Stimulated activated CD4-positive, alpha-beta T cell treated with anti-CD3 and anti-CD28 coated beads, Interleukin-12 subunit alpha, Interleukin-12 subunit beta, amount 100 ng/mL, for 48 hours (primary cell): ENCODE results near the gene NOS1AP.
"Not testable (repeated sequence)": the region's sequence is repeated elsewhere in the genome, so short reads cannot be mapped to it uniquely, and the experiment has no call there.

Experiments
- DNase-seq, 3 donors: peaks; one replicate each; pipeline ENCODE4 v3.0.0-alpha.2; 2020; ENCODE audit warnings: low read depth in 2 of 3, low spot score in 1 of 3

Gene NOS1AP

GRCh38 chr1:162069334-162070093 lies at the start of gene NOS1AP:
TSS of gene NOS1AP (plus strand) at chr1:162069691. CDS start at chr1:162070178, 487 bp downstream.
- peak; percentile 55 to 79 (median 60) for DNase-seq

DNA sequence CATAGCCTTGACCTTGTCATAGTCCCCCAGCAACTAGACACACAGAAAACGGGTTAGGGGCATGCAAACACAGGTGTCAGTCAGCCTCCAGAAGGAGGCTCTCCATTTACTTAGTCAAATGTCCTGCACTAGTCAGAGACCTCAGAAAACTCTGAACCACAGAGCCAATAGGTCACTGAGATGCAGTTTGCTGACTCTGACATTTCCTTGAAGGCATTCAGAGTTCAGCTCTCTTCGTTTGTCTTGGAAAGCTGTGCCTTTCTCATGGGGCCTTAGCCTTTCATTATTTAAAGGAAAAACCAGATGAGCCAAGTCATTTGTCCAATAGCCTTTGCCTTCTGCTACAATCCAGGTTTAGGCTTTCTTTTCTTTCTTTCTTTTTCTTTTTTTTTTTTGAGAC lies 49.3 kb upstream of the NOS1AP start:
- DNase-seq = no peak

GRCh38 chr1:162021124-162021523 lies 48.4 kb upstream of the NOS1AP start:
- DNase-seq = no peak

DNA sequence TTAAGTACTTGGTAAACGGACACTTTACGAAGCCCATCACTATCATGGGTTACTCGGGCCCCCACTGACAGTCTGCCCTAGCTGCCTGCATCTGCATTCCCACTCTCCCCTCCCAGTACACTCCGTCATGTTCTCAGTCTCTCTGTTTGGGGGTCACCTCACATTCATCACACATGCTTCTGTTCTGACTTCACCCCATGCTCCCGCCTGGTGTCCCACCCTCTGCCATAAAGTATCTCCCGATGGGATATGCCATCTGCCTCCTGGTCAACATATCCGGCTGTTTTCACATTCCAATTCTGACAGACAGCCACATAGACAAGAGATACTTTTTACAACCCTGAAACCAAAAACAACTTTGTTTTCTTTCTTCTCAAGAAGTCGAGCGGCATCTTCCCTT lies 46.9 kb upstream of the NOS1AP start:
- no peak for DNase-seq

GRCh38 chr1:162023181-162023546 lies 46.3 kb upstream of the NOS1AP start:
- DNase-seq = no peak

GRCh38 chr1:162023547-162024501 lies 45.7 kb upstream of the NOS1AP start, which contains the start of gene OLFML2B:
TSS of gene OLFML2B (minus strand) at chr1:162023869. CDS start at chr1:162023430, 439 bp downstream.
- DNase-seq = peak in 2 of 3 donors; percentile 18 to 34

GRCh38 chr1:162025541-162025940 lies 44.0 kb upstream of the NOS1AP start:
- DNase-seq = no peak

DNA sequence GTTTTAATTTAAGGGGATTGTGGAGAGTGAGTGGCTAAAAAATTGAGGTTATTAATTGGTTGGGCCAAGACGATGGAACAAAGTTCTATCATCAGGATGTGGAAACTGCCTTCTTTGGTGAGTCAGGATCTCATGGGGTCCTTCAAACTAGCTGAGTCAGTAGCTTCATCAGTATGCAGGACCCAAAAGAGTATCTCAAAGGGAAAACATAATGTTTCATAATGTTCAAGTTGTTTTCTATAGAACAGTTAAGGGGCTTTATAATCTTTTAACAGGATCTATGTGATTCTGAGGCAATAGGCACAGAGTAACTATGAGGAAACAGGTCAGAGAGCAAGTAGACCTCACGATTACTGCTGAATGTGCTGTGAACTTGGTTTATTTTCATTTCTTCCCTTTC lies 42.6 kb upstream of the NOS1AP start:
- DNase-seq = no peak

- DNase-seq = no peak
These were observed 40.8 kb upstream of the NOS1AP start for GRCh38 chr1:162028726-162029125.

- DNase-seq = no peak
These were observed 40.3 kb upstream of the NOS1AP start for GRCh38 chr1:162029157-162029556.

- DNase-seq = no peak
These were observed 38.7 kb upstream of the NOS1AP start for GRCh38 chr1:162030759-162031280.

DNA sequence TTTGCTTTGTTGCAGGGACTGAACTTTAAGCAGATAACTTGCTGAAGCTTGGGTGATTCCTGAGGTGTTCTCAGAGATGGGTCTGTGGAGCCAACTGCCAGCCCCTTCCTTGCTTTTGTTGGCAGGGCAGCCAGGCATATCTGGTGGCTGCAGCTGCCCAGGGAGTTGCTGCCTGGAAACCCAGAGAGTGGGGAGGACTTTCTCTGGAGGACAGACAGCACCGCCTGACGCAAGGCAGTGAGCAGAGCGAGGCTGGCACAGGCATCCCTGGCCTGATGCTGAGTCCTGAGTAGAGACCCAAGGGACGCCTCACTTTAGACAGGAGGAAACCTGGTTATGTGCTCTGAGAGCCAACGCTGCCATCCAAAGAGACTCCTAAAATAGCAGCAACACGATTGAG lies 36.1 kb upstream of the NOS1AP start:
- no peak for DNase-seq

GRCh38 chr1:162035241-162035640 lies 34.2 kb upstream of the NOS1AP start:
- no peak for DNase-seq

DNA sequence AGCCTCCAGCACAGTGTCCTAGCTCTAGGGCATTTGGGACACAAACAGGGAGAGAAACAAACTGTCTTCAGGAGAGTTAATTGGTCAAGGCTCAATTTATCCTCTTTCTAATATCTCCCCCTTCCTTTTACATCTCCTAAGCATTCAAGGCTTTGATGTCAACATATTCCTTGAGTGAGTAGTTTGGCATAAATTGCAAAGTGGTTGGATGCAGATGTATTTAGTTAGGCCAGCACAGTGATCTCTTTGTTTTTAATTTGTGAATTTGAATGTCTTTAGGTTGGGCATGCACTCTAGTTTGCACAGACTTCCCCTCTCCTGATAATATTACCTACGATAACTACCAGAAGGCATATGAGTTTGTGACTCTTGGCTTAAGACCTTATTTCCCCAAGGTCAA lies 33.3 kb upstream of the NOS1AP start:
- DNase-seq = no peak

GRCh38 chr1:162038624-162039023 lies 30.9 kb upstream of the NOS1AP start:
- no peak for DNase-seq

DNA sequence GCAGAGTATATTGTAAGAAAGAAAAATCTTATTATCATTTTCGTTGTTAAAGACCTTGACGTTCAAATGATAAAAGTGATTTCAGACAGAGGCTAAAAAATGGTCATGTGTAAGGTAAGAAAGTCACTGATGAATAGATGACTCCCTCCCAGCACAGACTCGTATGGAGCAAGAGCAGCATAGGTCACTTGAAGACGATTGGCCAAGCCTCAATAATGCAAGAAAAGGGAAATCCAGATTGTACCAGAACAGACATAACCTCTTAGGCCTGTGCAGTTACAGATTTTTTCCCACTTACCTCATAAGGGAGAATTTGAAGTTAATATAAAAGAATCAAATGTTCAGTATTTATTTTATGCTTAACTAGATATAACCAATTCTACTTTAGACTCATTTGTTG lies 29.5 kb upstream of the NOS1AP start:
- DNase-seq = no peak

DNA sequence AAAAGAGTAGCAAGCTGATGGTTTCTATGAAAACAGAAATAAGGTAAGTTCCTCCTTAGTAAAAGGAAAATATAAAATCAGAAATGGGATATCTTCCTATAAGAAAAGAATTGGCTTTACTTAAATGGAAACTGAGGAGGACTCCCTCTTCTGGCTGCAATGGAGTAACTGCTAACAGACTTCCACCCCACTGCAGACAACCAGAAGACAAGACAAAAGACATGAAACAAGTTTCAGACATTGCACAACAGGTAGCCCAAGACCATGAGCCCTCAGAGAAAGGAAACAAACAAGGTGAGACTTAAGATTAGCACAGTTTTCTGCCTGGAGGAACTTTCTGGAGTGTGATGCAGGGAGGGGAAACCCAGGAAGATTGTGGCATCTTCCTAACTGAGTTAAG lies 28.8 kb upstream of the NOS1AP start:
- no peak for DNase-seq

DNA sequence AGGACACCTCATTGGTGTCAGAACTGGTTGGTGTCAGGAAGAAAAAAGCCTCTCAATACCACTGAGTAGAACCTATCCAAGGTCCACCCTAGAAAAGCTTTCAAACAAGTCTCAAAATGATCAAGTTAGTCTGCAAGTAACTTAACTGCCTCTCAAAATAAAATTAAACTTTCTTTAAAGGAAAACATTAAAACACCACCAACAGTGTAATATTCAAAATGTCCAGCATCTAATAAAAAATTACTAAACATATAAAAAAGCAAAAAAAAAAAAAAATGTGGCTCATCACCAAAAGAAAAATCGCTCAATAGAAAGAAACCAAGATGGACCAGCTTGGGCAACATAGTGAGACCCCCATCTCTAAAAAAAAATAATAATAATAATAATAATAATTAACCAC lies 27.1 kb upstream of the NOS1AP start:
- no peak for DNase-seq

- no peak for DNase-seq
These were observed 22.6 kb upstream of the NOS1AP start for GRCh38 chr1:162046921-162047320.

GRCh38 chr1:162053949-162054348 lies 15.5 kb upstream of the NOS1AP start:
- DNase-seq = not testable (repeated sequence)

GRCh38 chr1:162055062-162055461 lies 14.4 kb upstream of the NOS1AP start:
- no peak for DNase-seq

- DNase-seq = peak in 1 of 3 donors; percentile 22
These were observed 13.4 kb upstream of the NOS1AP start for GRCh38 chr1:162056043-162056442.
